A549 (cell line): ENCODE data around the gene MAPK1. TPM values are rescaled to one million over a fixed set of nuclear protein-coding genes. Genes with fewer than 3 reads are reported as not detected.

Experiments used
- ATAC-seq, 2 experiments: fragments of 200-7000 bp in 1 of 2; fragments of >200 bp in 1 of 2; cut with Nextera tagmentation in 1 of 2; cut with Tn5 transposase in 1 of 2; 3 replicates each; pipeline versions ENCODE4 v1.8.0 to v1.9.1; 2018 to 2020; ENCODE audit warnings: mild to moderate bottlenecking in 1 of 2, moderate library complexity in 1 of 2
- CTCF ChIA-PET: fragments of 300-600 bp; sonication (Branson Sonifier 250); formaldehyde crosslinking; extraction: SDS; loops from one replicate; lab custom pipeline; 2021; ENCODE audit warnings: antibody characterized with exemption, inconsistent platforms; lab: Yijun Ruan, JAX
- POLR2A ChIA-PET: fragments of 350-600 bp; formaldehyde crosslinking; extraction: SDS; loops from one replicate; lab custom pipeline; 2021; ENCODE audit warnings: antibody characterized with exemption, inconsistent platforms; lab: Yijun Ruan, JAX
- DNase-seq, 2 experiments: peaks; one replicate each; pipeline versions ENCODE4 v3.0.0 to v3.0.0-alpha.2; 2011 to 2016; ENCODE audit warnings: low read depth in 1 of 2, low spot score in 1 of 2
- FAIRE-seq: peaks from 2 replicates; lab custom pipeline; 2011; peaks lifted over from hg19 to GRCh38; lab: Jason Lieb, UNC
- H3K27ac ChIP-seq, 2 experiments: fragments of >200 bp; sonication (Bioruptor Twin); formaldehyde crosslinking; 3 replicates each; pipeline ENCODE4 v1.5.1; 2016 to 2017
- H3K4me1 ChIP-seq: fragments of >200 bp; sonication (Bioruptor Twin); formaldehyde crosslinking; 3 replicates; pipeline ENCODE4 v1.6.1; 2016
- H3K4me2 ChIP-seq: fragments of >200 bp; sonication (Bioruptor Twin); formaldehyde crosslinking; 3 replicates; pipeline ENCODE4 v1.6.1; 2016
- H3K4me3 ChIP-seq: fragments of >200 bp; sonication (Bioruptor Twin); formaldehyde crosslinking; 3 replicates; pipeline ENCODE4 v1.5.1; 2016
- H3K9me3 ChIP-seq: fragments of >200 bp; sonication (Bioruptor Twin); formaldehyde crosslinking; 3 replicates; pipeline ENCODE4 v1.6.1; 2016
- BHLHE40 ChIP-seq: IDR thresholded peaks from 2 replicates; pipeline ENCODE4 v1.6.1; 2012; ENCODE audit warnings: low read depth, low read length, inconsistent platforms
- CBX8 ChIP-seq: fragments of 200-600 bp; sonication (generic); IDR thresholded peaks from 2 replicates; pipeline ENCODE4 v1.6.1; 2016
- CHD2 ChIP-seq: fragments of 150-350 bp; IDR thresholded peaks from 2 replicates; pipeline ENCODE4 v1.6.1; 2014; ENCODE audit warnings: low read length; ENCODE audit not compliant: partially characterized antibody
- CHD4 ChIP-seq: fragments of 200-600 bp; sonication (generic); IDR thresholded peaks from 2 replicates; pipeline ENCODE4 v1.6.1; 2016; ENCODE audit warnings: antibody characterized with exemption, mild to moderate bottlenecking, borderline replicate concordance
- ESRRA ChIP-seq: fragments of 150-350 bp; IDR thresholded peaks from 2 replicates; pipeline ENCODE4 v1.6.1; 2014; ENCODE audit warnings: mild to moderate bottlenecking, low read length, borderline replicate concordance
- FOSB ChIP-seq: fragments of 250-450 bp; sonication (Bioruptor Pico); IDR thresholded peaks from 2 replicates; pipeline ENCODE4 v1.5.0; 2020; ENCODE audit warnings: mild to moderate bottlenecking, moderate library complexity
- FOSL2 ChIP-seq, 2 experiments: fragments of 450-650 bp in 1 of 2; fragments of >200 bp in 1 of 2; sonication (Bioruptor Twin) in 1 of 2; formaldehyde crosslinking; IDR thresholded peaks; 2 replicates each; pipeline versions ENCODE4 v1.5.0 to v1.6.1; 2016 to 2020; ENCODE audit warnings: mild to moderate bottlenecking in 1 of 2, moderate library complexity in 1 of 2
- GATA3 ChIP-seq: IDR thresholded peaks from 2 replicates; pipeline ENCODE4 v1.6.1; 2012; ENCODE audit warnings: borderline replicate concordance
- HDAC2 ChIP-seq: fragments of 200-600 bp; sonication (generic); IDR thresholded peaks from 2 replicates; pipeline ENCODE4 v1.6.1; 2016
- HOXB13 ChIP-seq: fragments of 250-450 bp; sonication (Bioruptor Pico); IDR thresholded peaks from 2 replicates; pipeline ENCODE4 v1.5.0; 2020; ENCODE audit warnings: low read depth, mild to moderate bottlenecking, moderate library complexity
- KDM5A ChIP-seq: fragments of 200-600 bp; sonication (generic); IDR thresholded peaks from 2 replicates; pipeline ENCODE4 v1.6.1; 2016; ENCODE audit warnings: antibody characterized with exemption, mild to moderate bottlenecking
- MAZ ChIP-seq: fragments of 150-350 bp; IDR thresholded peaks from 2 replicates; pipeline ENCODE4 v1.6.1; 2014; ENCODE audit warnings: antibody characterized with exemption, low read depth, low read length, borderline replicate concordance
- PHF8 ChIP-seq: fragments of 200-600 bp; sonication (generic); IDR thresholded peaks from 2 replicates; pipeline ENCODE4 v1.6.1; 2016; ENCODE audit warnings: low read depth, mild to moderate bottlenecking, antibody characterized with exemption, moderate library complexity, borderline replicate concordance
- RAD21 ChIP-seq, 2 experiments: fragments of >200 bp in 1 of 2; sonication (Bioruptor Twin) in 1 of 2; formaldehyde crosslinking in 1 of 2; IDR thresholded peaks in 1 of 2; conservative IDR thresholded peaks in 1 of 2; 2 replicates in 1 of 2; 3 replicates in 1 of 2; pipeline ENCODE4 v1.6.1; 2012 to 2018; ENCODE audit warnings: inconsistent platforms in 1 of 2
- RARB ChIP-seq: fragments of 250-450 bp; sonication (Bioruptor Pico); IDR thresholded peaks from 2 replicates; pipeline ENCODE4 v1.8.0; 2021; ENCODE audit warnings: mild to moderate bottlenecking, moderate library complexity
- RCOR1 ChIP-seq: fragments of 150-350 bp; IDR thresholded peaks from 2 replicates; pipeline ENCODE4 v1.6.1; 2014; ENCODE audit warnings: antibody characterized with exemption, low read length, low read depth
- SMC3 ChIP-seq: fragments of >200 bp; sonication (Bioruptor Twin); formaldehyde crosslinking; IDR thresholded peaks from 3 replicates; pipeline ENCODE4 v1.6.1; 2018; ENCODE audit warnings: inconsistent platforms
- SREBF2 ChIP-seq: fragments of 450-650 bp; IDR thresholded peaks from 2 replicates; pipeline ENCODE4 v1.6.1; 2014; ENCODE audit warnings: mild to moderate bottlenecking, moderate library complexity
- ZC3H11A ChIP-seq: fragments of 450-650 bp; IDR thresholded peaks from 2 replicates; pipeline ENCODE4 v1.6.1; 2014; ENCODE audit warnings: antibody characterized with exemption, mild to moderate bottlenecking
- ZFP36 ChIP-seq: fragments of 450-650 bp; IDR thresholded peaks from 2 replicates; pipeline ENCODE4 v1.6.1; 2014; ENCODE audit warnings: borderline replicate concordance; ENCODE audit not compliant: partially characterized antibody
- ZNF302 ChIP-seq: fragments of 250-450 bp; sonication (Bioruptor Pico); IDR thresholded peaks from 2 replicates; pipeline ENCODE4 v1.9.0; 2021; ENCODE audit warnings: inconsistent platforms, mild to moderate bottlenecking, moderate library complexity
- ZSCAN20 ChIP-seq: fragments of 250-450 bp; sonication (Bioruptor Pico); IDR thresholded peaks from 2 replicates; pipeline ENCODE4 v1.8.0; 2022; ENCODE audit warnings: mild to moderate bottlenecking, moderate library complexity
- WGBS: methylation state at CpG from one replicate; pipeline ENCODE4 v1.1.6; 2017; ENCODE audit errors: missing lambda C conversion rate; 5-methylcytosine and 5-hydroxymethylcytosine counted together
- polyA plus RNA-seq, 4 experiments: library from polyadenylated mRNA; depleted of rRNA in 3 of 4; stranded (reverse); fragments of >200 nt; fragmentation: RNase III in 1 of 4; extraction: RNeasy Plus Mini Kit Qiagen cat#74134 plus additional on column Dnase treatment in 1 of 4; gene quantifications; 2 replicates in 3 of 4; 3 replicates in 1 of 4; pipeline ENCODE4 v1.2.3, GENCODE V29; 2011 to 2017
- TF ChIP-seq, protein P1 (sequence below): fragments of >200 bp; sonication (Bioruptor Twin); formaldehyde crosslinking; IDR thresholded peaks from 2 replicates; pipeline ENCODE4 v1.6.1; 2016
- TF ChIP-seq, protein P2 (sequence below): fragments of 150-350 bp; IDR thresholded peaks from 2 replicates; pipeline ENCODE4 v1.6.1; 2014; ENCODE audit warnings: low read depth, mild to moderate bottlenecking, low read length

Gene MAPK1
- polyA plus RNA-seq, 2 of the 4 experiments (the other 2 are of a cell fraction): 28.8 to 85.5 TPM

DNA sequence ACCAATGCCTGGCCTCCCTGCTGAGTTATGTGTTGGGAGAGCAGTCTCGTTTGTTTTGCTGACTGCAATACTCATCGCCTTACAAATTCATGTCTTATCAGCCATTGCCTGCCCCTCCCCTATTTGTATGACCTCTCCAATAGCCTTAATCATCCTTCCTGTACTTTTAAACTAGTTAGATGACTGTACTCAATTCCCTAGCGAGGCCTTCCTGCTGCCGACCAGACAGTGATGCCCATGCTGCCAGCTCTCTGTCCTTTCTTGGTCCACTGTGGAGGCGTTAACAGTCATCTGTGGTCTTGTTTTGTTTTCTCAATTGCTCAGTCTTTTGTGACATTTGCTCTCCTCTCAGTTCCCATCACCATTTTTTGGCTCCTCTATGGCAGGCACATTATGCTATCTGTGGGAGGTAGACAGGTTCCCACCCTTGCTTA, 111.6 kb downstream of the MAPK1 start:
- 49% methylated on average over 5 of the region's 5 CpGs for WGBS
- Histone ChIP-seq H3K4me3 (no peak overlapping the region), H3K27ac (no peak overlapping the region), H3K9me3 (no peaks in the 10 kb centered on the region), H3K4me2 (no peak overlapping the region), H3K4me1 (no peaks in the 10 kb centered on the region)
- TF ChIP-seq SREBF2: no peak
- no peak for TF ChIP-seq BHLHE40
- TF ChIP-seq FOSL2 (IDR thresholded peaks at IDR 0.05): no peak
- TF ChIP-seq FOSL2 (CRISPR knock-in tag; IDR thresholded peaks at IDR 0.05): no peak
- DNase-seq: no peak
- no peak for FAIRE-seq
- ATAC-seq: no peak; a peak in 1 of 6 replicates
- ChIA-PET CTCF (interaction anchor here (1.2 kb wide), 1 partner anchor 9 kb away, joined by 4 read pairs; no protein-coding TSS in a partner anchor), POLR2A (no interaction called here)

DNA sequence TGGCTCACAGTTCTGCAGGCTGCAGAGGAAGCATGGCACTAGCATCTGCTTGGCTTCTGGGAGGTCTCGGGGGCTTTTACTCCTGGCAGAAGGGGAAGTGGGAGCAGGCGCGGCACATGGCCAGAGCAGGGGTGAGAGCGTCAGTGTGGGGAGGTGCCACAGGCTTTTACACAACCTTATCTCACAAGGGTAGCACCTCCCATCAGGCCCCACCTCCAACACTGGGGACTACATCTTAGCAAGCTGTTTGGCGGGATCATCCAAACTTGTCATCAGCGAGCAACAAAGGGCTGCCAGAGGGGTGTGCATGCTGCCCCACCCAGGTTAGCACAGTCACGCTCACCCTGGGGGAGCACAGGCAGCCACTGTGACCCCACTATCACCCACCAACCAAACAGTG, 112.9 kb downstream of the MAPK1 start:
- H3K4me3 ChIP-seq: no peak overlapping the region
- ChIA-PET POLR2A (no interaction called here), CTCF (interaction anchor here (1.0 kb wide), 1 partner anchor 184 kb away, joined by 3 read pairs; no protein-coding TSS in a partner anchor)
- H3K4me1 ChIP-seq: no peaks in the 10 kb centered on the region
- WGBS: 95% methylated on average over 7 of the region's 7 CpGs
- H3K9me3 ChIP-seq: no peaks in the 10 kb centered on the region
- TF ChIP-seq PHF8 (no peak), ZC3H11A (no peak), FOSB (no peak), KDM5A (no peak), HOXB13 (no peak), RAD21 (conservative IDR thresholded peaks at IDR 0.05 in 1 of 2, IDR thresholded peaks at IDR 0.05 in 1 of 2) (no peak), RCOR1 (no peak), SREBF2 (no peak), ESRRA (no peak), HDAC2 (no peak), CHD4 (no peak), FOSL2 (IDR thresholded peaks at IDR 0.05) (no peak), FOSL2 (CRISPR knock-in tag; IDR thresholded peaks at IDR 0.05) (no peak), ZFP36 (no peak), SMC3 (no peak), CHD2 (no peak)
- TF ChIP-seq, protein P1, sequence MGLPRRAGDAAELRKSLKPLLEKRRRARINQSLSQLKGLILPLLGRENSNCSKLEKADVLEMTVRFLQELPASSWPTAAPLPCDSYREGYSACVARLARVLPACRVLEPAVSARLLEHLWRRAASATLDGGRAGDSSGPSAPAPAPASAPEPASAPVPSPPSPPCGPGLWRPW: no peak
- no peak for DNase-seq
- peak; percentile 16 to 30; a peak in 2 of 6 replicates for ATAC-seq
- H3K27ac ChIP-seq: no peak overlapping the region
- no peak for FAIRE-seq
- no peak overlapping the region for H3K4me2 ChIP-seq

DNA sequence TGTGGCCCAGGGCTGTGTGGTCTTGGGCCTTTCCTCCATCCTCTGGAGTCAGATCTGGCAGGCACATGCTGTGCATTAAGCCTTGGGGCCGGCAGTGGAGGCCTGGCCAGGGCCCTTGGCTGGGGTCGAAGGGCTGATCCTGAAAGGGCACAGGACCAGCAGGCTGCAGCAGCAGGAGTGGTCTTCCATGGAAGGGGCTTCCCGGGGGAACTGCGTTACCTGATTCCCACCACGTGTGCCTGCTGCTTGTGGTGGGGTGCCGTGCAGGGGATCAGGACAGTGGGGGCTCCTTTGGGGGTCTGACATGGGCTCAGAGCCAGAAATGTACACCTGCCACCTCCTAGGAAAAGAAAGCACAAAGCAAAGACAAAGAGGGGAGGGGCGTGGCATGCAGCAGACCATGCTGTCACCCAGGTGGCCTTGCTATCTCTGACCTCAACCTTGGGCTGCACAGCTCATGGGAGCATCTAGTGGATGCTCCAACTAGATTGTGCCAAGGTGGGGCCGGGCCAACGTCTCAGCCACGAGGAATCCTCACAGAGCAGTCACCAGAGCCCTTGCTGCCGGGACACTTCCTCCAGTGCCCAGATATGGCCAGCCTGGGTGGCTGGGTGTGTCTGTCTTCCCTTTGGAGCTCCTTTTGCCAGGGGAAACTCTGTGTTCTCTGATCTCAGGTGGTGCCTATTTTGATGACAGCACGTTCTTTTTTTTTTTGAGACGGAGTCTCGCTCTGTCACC, 113.9 kb downstream of the MAPK1 start:
- peak; percentile 31 to 42; a peak in 2 of 6 replicates for ATAC-seq
- WGBS: 82% methylated on average over 11 of the region's 14 CpGs
- Histone ChIP-seq H3K9me3 (no peaks in the 10 kb centered on the region), H3K27ac (no peak overlapping the region), H3K4me1 (no peaks in the 10 kb centered on the region), H3K4me3 (no peak overlapping the region), H3K4me2 (no peak overlapping the region)
- TF ChIP-seq ZSCAN20 (CRISPR knock-in tag) (no peak), RARB (no peak), HDAC2 (no peak), ZNF302 (CRISPR knock-in tag) (no peak), GATA3 (no peak), ZC3H11A (no peak), MAZ (no peak), CBX8 (no peak)
- TF ChIP-seq, protein P2, sequence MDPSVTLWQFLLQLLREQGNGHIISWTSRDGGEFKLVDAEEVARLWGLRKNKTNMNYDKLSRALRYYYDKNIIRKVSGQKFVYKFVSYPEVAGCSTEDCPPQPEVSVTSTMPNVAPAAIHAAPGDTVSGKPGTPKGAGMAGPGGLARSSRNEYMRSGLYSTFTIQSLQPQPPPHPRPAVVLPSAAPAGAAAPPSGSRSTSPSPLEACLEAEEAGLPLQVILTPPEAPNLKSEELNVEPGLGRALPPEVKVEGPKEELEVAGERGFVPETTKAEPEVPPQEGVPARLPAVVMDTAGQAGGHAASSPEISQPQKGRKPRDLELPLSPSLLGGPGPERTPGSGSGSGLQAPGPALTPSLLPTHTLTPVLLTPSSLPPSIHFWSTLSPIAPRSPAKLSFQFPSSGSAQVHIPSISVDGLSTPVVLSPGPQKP: no peak
- POLR2A ChIA-PET: no interaction called here
- no peak for DNase-seq
- FAIRE-seq: no peak
- CTCF ChIA-PET: interaction anchor here (1.0 kb wide), 1 partner anchor 185 kb away, joined by 3 read pairs; no protein-coding TSS in a partner anchor
